Occipital lobe (tissue), 2 donors: ENCODE data around the gene CEBPA. TPM values are rescaled to one million over a fixed set of nuclear protein-coding genes. Genes with fewer than 3 reads are reported as not detected.

Source experiments
- DNase-seq: peaks from one replicate; lab custom pipeline; 2025; lab: John Stamatoyannopoulos, UW
- total RNA-seq: library from RNA; depleted of rRNA; stranded (reverse); fragments of >200 nt; gene quantifications from one replicate; pipeline ENCODE4 v1.2.3, GENCODE V29; 2014

The CEBPA gene
- total RNA-seq, 1 donor from 2014 or later: 2.8 TPM

GRCh38 chr19:33289261-33289660 is 13.1 kb downstream of the CEBPA start:
- DNase-seq: no peak

DNA sequence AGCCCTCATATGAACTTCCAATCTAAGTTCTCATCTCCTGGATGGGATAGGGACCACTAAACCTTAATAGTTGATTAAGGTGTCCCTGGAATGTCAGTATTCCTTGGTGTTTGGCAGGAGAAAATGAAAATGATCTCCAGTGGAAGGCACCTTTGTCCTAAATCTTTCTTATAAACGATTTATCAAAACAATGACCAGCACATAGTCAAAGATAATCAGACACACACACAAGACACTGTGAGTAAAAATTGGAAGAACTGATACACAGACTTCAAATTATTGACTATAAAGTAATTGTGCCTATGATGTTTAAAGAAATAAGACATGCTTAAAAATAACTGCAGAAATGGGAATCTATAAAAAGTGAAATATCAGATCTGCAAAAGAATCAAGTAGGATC is 13.7 kb downstream of the CEBPA start:
- no peak for DNase-seq

DNA sequence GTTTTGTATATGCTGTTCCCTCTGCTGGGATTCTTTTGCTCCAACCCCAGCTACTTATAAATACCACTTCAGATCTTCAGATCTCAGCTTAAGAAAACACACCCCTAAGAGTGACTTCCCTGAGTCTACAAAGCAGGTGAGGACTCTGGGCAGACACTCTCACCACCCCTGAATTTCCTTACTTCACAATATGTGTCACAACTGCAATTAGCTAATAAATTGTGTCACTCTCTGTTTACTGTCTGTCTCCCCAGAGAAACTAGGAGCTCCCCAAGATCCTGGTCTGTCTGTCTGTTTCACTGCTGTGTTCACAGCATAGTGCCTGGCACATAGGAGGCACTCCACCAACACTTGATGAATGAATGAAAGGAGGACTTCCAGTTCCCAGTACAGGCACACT is 14.4 kb downstream of the CEBPA start:
- no peak for DNase-seq

GRCh38 chr19:33287438-33287837 is 14.9 kb downstream of the CEBPA start:
- no peak for DNase-seq

DNA sequence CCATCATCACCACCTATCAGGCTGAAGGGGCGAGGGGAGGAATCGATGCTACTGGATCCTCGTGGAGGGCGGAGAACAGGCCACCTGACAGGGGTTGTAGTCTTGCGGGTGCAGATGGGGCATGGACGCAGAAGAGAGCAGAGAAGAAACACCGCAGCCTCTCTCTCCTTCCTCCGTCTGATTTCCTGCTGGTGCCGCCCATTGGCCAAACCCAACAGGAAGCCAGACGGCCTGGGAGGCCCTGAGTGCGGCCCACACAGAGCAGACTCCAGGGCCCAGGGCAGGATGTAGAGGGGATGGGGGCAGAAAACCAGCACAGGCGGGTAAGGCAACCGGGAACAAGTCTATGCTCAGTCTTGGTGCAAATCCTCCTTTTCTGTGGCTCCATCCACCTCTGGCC is 15.4 kb downstream of the CEBPA start:
- DNase-seq: no peak

- no peak for DNase-seq
Observed at GRCh38 chr19:33285441-33285927, 16.9 kb downstream of the CEBPA start.

- no peak for DNase-seq
Observed at GRCh38 chr19:33284756-33285155, 17.6 kb downstream of the CEBPA start.

DNA sequence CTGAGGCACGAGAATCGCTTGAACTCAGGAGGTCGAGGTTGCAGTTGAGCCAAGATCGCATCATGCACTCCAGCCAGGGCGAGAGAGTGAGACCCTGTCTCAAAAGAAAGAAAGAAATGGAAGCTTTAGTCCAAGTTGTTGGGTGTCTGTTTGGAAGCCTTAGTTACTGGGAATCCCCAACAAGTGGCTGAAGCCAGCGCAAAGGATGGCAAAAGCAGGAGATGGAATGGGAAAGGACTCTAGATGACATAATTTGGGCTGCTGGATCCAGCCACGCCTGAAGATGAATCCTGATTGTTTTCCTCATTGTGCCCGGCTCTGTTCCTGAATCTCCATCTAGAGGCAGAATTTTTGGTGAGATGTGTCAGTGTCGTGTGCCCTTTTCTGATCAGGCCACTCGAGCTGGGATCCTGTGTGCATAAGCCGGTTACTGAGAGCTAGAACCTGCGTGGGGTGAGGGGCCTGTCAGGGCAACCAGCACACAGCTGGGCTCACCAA is 18.1 kb downstream of the CEBPA start:
- DNase-seq: no peak

GRCh38 chr19:33283589-33283988 is 18.7 kb downstream of the CEBPA start:
- no peak for DNase-seq

DNA sequence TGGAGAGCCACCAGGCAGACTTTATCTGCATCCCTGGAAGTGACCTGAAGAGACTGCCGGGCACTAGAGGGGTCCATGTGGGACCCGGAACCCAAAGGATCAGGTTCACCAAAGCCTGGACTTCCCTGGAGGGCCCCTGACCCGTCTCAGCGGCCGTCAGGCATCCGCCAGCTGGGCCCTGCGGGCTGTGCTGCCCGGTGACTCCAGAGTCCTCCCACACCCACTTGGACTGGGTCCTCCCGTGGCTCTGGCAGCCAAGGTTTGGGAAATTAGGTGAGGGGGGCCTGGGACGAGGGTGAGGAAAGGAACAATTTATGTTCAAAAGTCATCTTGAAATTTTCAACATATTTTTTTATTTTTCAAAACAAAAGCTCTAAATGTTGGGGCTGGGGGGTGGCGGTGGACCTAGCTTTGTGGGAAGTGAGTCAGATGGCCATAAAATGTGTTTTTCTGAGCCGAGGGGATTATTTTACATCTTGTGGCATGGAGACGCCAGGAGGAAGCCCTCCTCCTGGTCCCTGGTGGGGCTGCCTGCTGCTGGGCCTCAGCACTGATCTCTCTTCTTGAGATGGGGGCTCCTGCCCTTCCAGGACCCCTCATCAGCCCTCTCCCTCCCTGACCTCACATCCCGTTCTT is 20.2 kb downstream of the CEBPA start:
- DNase-seq: no peak

DNA sequence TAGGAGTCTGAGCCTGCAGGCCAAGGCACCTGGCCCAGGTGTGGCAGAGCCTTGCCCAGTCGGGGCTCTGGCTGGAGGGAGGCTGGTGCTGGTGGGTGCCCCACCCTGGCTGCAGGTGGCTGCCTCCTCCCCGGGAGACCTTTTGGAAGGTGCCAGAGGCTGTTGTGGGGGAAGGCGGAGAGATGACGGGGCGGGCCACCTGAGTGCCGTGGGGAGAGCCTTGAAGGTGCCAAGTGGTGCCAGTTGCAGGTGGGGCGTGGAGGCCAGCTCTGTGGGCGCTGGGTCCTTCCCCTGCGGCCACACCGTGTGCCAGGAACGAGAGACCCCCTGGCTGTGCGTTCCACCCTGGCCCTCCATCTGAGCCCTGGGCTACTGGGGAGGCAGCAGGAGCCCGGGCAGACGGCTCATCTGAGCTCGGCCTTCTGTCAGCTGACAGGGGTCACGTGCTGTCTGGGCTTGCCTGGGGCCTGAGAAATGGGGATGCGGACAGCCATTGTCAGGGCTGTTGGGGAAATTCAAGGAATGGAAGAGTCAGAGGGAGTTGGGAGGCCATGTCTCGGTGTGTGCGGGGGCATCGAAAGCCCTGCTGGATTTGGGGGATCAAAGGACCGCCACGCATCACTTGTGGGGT is 20.9 kb downstream of the CEBPA start:
- no peak for DNase-seq

GRCh38 chr19:33280351-33280921 is 21.9 kb downstream of the CEBPA start:
- no peak for DNase-seq

- no peak for DNase-seq
Observed at GRCh38 chr19:33279430-33280350, 22.6 kb downstream of the CEBPA start.

- DNase-seq: no peak
Observed at GRCh38 chr19:33278403-33279269, 23.7 kb downstream of the CEBPA start.

- no peak for DNase-seq
Observed at GRCh38 chr19:33278023-33278402, 24.3 kb downstream of the CEBPA start.

DNA sequence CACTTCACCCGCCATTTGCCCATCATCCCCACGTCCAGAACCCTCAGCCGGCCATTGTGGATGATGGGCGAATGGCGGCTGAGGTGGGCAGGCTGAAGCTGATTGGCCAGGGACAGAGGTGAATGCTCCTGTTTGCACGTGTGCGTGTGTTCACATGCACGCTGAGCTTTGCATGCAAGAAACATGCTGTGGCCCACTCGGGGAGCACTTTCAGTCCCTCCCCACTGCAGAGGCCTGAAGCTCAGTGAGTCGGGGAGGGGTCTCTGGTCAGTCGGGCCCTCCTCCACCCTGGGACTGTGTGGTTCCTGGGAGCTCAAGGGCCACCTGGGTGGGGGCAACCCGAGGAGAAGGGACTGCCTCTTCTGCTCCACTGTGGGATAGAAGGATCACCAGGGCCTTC is 24.9 kb downstream of the CEBPA start:
- no peak for DNase-seq

- no peak for DNase-seq
Observed at GRCh38 chr19:33275933-33276619, 26.3 kb downstream of the CEBPA start.

DNA sequence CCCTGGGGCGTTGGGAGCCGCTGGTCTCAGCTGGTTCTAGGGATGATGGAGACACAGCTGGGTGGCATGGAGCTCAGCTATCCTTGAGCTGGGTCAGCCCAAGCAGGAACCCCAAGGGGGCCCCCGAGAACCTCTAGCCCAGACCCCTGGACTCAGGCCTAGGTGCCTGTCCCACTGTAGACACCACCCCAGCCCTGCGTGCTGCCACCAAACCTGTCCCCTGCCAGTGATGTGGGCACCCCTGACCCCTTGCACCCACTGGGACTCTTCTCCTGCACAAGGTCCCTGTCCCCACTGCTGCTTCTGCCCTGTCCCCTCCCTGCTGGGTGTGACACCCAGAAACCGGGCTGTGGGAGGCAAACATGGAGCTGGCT is 26.8 kb downstream of the CEBPA start:
- no peak for DNase-seq

GRCh38 chr19:33274663-33275558 is 27.4 kb downstream of the CEBPA start:
- no peak for DNase-seq
